SK-N-SH treated with all-trans-retinoic acid at 6 μM for 48 hours (cell line): ENCODE results near the gene EIF5AL1.
"Not testable (repeated sequence)": the region's sequence is repeated elsewhere in the genome, so short reads cannot be mapped to it uniquely, and the experiment has no call there.

ENCODE experiments used
- ATAC-seq: fragments of 200-7000 bp; cut with Tn5 transposase; 3 replicates; pipeline ENCODE4 v1.9.1; 2020; ENCODE audit warnings: mild to moderate bottlenecking, moderate library complexity
- CSDC2 ChIP-seq: fragments of 250-450 bp; sonication (Bioruptor Pico); IDR thresholded peaks from 2 replicates; pipeline ENCODE4 v1.5.0; 2020; ENCODE audit warnings: mild to moderate bottlenecking, moderate library complexity
- ESRRG ChIP-seq: fragments of 250-450 bp; sonication (Bioruptor Pico); IDR thresholded peaks from 2 replicates; pipeline ENCODE4 v1.6.1; 2021; ENCODE audit warnings: mild to moderate bottlenecking
- ISL1 ChIP-seq: fragments of 250-450 bp; sonication (Bioruptor Pico); IDR thresholded peaks from 2 replicates; pipeline ENCODE4 v2.1.2; 2022; ENCODE audit warnings: mild to moderate bottlenecking, moderate library complexity
- OSR1 ChIP-seq: fragments of 250-450 bp; sonication (Bioruptor Pico); IDR thresholded peaks from 2 replicates; pipeline ENCODE4 v1.8.0; 2022; ENCODE audit warnings: moderate library complexity, mild to moderate bottlenecking, inconsistent platforms
- TCF4 ChIP-seq: fragments of 250-450 bp; sonication (Bioruptor Pico); IDR thresholded peaks from 2 replicates; pipeline ENCODE4 v1.8.0; 2021; ENCODE audit warnings: mild to moderate bottlenecking, moderate library complexity, borderline replicate concordance
- TOX ChIP-seq: fragments of 250-450 bp; sonication (Bioruptor Pico); IDR thresholded peaks from 2 replicates; pipeline ENCODE4 v1.8.0; 2021; ENCODE audit warnings: mild to moderate bottlenecking, moderate library complexity, borderline replicate concordance
- ZC3H10 ChIP-seq: fragments of 250-450 bp; sonication (Bioruptor Pico); IDR thresholded peaks from 2 replicates; pipeline ENCODE4 v1.5.1; 2021; ENCODE audit warnings: mild to moderate bottlenecking, moderate library complexity
- ZNF565 ChIP-seq: fragments of 450-650 bp; formaldehyde crosslinking; conservative IDR thresholded peaks from 2 replicates; pipeline ENCODE4 v1.5.0; 2020; ENCODE audit warnings: low read depth, mild to moderate bottlenecking, moderate library complexity
- TF ChIP-seq, protein P1 (sequence below): fragments of 250-450 bp; sonication (Bioruptor Pico); IDR thresholded peaks from 2 replicates; pipeline ENCODE4 v1.5.1; 2020; ENCODE audit warnings: low read depth, mild to moderate bottlenecking, moderate library complexity
- TF ChIP-seq, protein P2 (sequence below): fragments of 250-450 bp; sonication (Bioruptor Pico); IDR thresholded peaks from 2 replicates; pipeline ENCODE4 v1.5.0; 2020; ENCODE audit warnings: mild to moderate bottlenecking, moderate library complexity
- TF ChIP-seq, protein P3 (sequence below): fragments of 250-450 bp; sonication (Bioruptor Pico); IDR thresholded peaks from 2 replicates; pipeline ENCODE4 v1.5.1; 2021; ENCODE audit warnings: mild to moderate bottlenecking, moderate library complexity

The EIF5AL1 gene

DNA sequence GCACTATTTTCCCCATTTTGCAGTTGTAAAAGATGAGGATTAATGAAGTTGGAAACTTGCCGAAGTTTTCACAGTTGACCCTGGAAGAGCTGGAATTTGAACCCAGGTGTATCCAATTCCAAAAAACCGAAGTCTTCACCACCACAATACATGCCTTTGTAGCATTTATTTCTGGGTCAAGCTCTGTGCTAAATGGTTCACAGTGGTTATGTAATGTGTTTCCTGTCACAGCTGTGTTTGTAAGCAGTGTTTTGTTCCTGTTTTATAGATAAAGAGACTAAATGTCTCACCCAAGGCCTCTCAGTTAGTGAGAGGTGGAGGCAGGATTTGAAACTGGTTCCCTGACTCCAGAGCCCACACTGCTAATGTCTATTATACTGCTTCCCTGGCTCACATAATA lies 30.3 kb downstream of the EIF5AL1 start:
- ATAC-seq: no peak
- TF ChIP-seq ISL1 (CRISPR knock-in tag): no peak
- TF ChIP-seq, protein P1, sequence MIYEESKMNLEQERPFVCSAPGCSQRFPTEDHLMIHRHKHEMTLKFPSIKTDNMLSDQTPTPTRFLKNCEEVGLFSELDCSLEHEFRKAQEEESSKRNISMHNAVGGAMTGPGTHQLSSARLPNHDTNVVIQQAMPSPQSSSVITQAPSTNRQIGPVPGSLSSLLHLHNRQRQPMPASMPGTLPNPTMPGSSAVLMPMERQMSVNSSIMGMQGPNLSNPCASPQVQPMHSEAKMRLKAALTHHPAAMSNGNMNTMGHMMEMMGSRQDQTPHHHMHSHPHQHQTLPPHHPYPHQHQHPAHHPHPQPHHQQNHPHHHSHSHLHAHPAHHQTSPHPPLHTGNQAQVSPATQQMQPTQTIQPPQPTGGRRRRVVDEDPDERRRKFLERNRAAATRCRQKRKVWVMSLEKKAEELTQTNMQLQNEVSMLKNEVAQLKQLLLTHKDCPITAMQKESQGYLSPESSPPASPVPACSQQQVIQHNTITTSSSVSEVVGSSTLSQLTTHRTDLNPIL (CRISPR knock-in tag): no peak
- no peak for TF ChIP-seq ZNF565 (CRISPR knock-in tag)
- TF ChIP-seq ESRRG (CRISPR knock-in tag): no peak
- TF ChIP-seq, protein P2, sequence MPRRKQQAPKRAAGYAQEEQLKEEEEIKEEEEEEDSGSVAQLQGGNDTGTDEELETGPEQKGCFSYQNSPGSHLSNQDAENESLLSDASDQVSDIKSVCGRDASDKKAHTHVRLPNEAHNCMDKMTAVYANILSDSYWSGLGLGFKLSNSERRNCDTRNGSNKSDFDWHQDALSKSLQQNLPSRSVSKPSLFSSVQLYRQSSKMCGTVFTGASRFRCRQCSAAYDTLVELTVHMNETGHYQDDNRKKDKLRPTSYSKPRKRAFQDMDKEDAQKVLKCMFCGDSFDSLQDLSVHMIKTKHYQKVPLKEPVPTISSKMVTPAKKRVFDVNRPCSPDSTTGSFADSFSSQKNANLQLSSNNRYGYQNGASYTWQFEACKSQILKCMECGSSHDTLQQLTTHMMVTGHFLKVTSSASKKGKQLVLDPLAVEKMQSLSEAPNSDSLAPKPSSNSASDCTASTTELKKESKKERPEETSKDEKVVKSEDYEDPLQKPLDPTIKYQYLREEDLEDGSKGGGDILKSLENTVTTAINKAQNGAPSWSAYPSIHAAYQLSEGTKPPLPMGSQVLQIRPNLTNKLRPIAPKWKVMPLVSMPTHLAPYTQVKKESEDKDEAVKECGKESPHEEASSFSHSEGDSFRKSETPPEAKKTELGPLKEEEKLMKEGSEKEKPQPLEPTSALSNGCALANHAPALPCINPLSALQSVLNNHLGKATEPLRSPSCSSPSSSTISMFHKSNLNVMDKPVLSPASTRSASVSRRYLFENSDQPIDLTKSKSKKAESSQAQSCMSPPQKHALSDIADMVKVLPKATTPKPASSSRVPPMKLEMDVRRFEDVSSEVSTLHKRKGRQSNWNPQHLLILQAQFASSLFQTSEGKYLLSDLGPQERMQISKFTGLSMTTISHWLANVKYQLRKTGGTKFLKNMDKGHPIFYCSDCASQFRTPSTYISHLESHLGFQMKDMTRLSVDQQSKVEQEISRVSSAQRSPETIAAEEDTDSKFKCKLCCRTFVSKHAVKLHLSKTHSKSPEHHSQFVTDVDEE (CRISPR knock-in tag): no peak
- no peak for TF ChIP-seq TOX (CRISPR knock-in tag)
- TF ChIP-seq TCF4 (CRISPR knock-in tag): no peak
- TF ChIP-seq, protein P3, sequence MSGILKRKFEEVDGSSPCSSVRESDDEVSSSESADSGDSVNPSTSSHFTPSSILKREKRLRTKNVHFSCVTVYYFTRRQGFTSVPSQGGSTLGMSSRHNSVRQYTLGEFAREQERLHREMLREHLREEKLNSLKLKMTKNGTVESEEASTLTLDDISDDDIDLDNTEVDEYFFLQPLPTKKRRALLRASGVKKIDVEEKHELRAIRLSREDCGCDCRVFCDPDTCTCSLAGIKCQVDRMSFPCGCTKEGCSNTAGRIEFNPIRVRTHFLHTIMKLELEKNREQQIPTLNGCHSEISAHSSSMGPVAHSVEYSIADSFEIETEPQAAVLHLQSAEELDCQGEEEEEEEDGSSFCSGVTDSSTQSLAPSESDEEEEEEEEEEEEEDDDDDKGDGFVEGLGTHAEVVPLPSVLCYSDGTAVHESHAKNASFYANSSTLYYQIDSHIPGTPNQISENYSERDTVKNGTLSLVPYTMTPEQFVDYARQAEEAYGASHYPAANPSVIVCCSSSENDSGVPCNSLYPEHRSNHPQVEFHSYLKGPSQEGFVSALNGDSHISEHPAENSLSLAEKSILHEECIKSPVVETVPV (CRISPR knock-in tag): no peak
- no peak for TF ChIP-seq OSR1

DNA sequence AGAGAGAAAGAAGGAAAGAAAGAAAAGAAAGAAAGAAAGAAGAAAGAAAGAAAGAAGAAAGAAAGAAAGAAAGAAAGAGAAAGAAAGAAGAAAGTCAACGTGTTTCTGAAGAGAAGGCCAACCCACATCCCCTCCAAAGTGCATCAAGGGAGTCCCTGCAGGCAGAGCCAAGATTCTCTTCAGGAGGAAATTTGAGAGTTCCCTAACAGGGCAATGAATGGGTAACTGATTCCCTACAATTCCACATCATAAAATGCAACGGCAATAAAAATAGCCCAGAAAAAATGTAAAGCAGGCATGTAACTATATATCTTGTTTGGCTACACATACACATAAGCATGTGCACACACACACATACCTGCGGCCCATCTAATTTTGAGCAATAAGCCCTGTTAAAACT lies 32.1 kb downstream of the EIF5AL1 start:
- ATAC-seq: not testable (repeated sequence)

- not testable (repeated sequence) for ATAC-seq
These were observed 32.8 kb downstream of the EIF5AL1 start for GRCh38 chr10:79544926-79545659.

DNA sequence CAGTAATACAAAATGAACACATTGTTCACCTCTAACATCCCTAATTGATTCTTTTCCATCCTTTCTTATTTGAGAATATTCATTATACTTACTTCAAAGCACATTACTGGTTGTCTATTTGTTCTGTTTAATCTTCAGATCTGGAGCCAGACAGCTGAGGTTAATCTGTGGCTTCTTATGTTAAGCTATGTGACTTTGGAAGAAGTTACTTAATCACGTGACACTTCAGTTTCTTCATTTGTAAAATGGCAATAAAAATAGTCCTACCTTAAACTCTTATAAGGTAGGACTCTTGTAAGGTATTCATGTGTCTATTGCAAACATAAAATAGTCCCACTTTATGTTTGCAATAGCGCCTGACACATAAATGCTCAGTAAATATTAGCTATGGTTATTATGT lies 34.8 kb downstream of the EIF5AL1 start:
- ATAC-seq: not testable (repeated sequence)

GRCh38 chr10:79547973-79548372 lies 35.6 kb downstream of the EIF5AL1 start:
- TF ChIP-seq, protein P2 (CRISPR knock-in tag): no peak
- TF ChIP-seq ZC3H10 (CRISPR knock-in tag) (no peak), CSDC2 (CRISPR knock-in tag) (no peak), ESRRG (CRISPR knock-in tag) (no peak)
- TF ChIP-seq, protein P3 (CRISPR knock-in tag): no peak
- TF ChIP-seq, protein P1 (CRISPR knock-in tag): no peak
- ATAC-seq: no peak
